Measurements from ENCODE around the gene LAPTM5. TPM values are rescaled to one million over a fixed set of nuclear protein-coding genes. Genes with fewer than 3 reads are reported as not detected.

LAPTM5 gene, protein sequence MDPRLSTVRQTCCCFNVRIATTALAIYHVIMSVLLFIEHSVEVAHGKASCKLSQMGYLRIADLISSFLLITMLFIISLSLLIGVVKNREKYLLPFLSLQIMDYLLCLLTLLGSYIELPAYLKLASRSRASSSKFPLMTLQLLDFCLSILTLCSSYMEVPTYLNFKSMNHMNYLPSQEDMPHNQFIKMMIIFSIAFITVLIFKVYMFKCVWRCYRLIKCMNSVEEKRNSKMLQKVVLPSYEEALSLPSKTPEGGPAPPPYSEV
- total RNA-seq, result 100 to 1,000 TPM; 148 to 624 (median 225) TPM

GRCh38 chr1:30757352-30758120 is at the start of gene LAPTM5:
LAPTM5 (minus strand) TSS chr1:30757774; CDS start chr1:30757745, 29 bp downstream.
- Histone ChIP-seq H3K36me3 (no peaks in the 10 kb centered on the region), H3K27ac (peak within 1 kb of the TSS; percentile 91 to 94 (median 92)), H3K9me3 (no peaks in the 10 kb centered on the region), H3K4me1 (peaks cover 5 to 46% (median 25%) of the 10 kb centered on the region in 4 donors), H3K27me3 (no peaks in the 10 kb centered on the region), H3K4me3 (peak within 1 kb of the TSS; percentile 3 to 58 (median 50))
- DNase-seq (peak; percentile 85 to 89), ATAC-seq (ENCODE audit: low FRiP score in 2 of 2) (peak; percentile 81)
- TF ChIP-seq, protein P1, sequence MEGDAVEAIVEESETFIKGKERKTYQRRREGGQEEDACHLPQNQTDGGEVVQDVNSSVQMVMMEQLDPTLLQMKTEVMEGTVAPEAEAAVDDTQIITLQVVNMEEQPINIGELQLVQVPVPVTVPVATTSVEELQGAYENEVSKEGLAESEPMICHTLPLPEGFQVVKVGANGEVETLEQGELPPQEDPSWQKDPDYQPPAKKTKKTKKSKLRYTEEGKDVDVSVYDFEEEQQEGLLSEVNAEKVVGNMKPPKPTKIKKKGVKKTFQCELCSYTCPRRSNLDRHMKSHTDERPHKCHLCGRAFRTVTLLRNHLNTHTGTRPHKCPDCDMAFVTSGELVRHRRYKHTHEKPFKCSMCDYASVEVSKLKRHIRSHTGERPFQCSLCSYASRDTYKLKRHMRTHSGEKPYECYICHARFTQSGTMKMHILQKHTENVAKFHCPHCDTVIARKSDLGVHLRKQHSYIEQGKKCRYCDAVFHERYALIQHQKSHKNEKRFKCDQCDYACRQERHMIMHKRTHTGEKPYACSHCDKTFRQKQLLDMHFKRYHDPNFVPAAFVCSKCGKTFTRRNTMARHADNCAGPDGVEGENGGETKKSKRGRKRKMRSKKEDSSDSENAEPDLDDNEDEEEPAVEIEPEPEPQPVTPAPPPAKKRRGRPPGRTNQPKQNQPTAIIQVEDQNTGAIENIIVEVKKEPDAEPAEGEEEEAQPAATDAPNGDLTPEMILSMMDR (IDR thresholded peaks at IDR 0.05), result no peak
- TF ChIP-seq POLR2AphosphoS5 (IDR thresholded peaks at IDR 0.05) (peak; percentile 66 to 82), POLR2A (IDR thresholded peaks at IDR 0.05) (peak in 3 of 4 donors; percentile 39 to 86 (median 62)), EP300 (IDR thresholded peaks at IDR 0.05) (no peak)
- 36 to 38% methylated on average over 14 to 21 of the region's 21 CpGs for WGBS, 2 donors

- H3K9me3 ChIP-seq, result no peaks in the 10 kb centered on the region
- peaks cover 11 to 25% (median 19%) of the 10 kb centered on the region in 4 donors for H3K4me1 ChIP-seq
- peaks cover 0 to 4% (median 0%) of the 10 kb centered on the region in 4 donors for H3K27me3 ChIP-seq
- no peak for TF ChIP-seq POLR2A (IDR thresholded peaks at IDR 0.05)
- no peak for TF ChIP-seq POLR2AphosphoS5 (IDR thresholded peaks at IDR 0.05)
- TF ChIP-seq, protein P1 (IDR thresholded peaks at IDR 0.05), result no peak
- TF ChIP-seq EP300 (IDR thresholded peaks at IDR 0.05), result no peak
- H3K27ac ChIP-seq, result no peak overlapping the region
- no peak overlapping the region for H3K4me3 ChIP-seq
- ATAC-seq (ENCODE audit: low FRiP score in 2 of 2), result no peak
- no peak for DNase-seq
- WGBS, 2 donors, result 71 to 75% methylated on average over 14 to 20 of the region's 24 CpGs
- H3K36me3 ChIP-seq, result no peaks in the 10 kb centered on the region
Observed at GRCh38 chr1:30806381-30807317, 49.1 kb upstream of the LAPTM5 start.

- WGBS, 2 donors, result 57 to 68% methylated on average over 4 to 11 of the region's 11 CpGs
- H3K4me3 ChIP-seq, result no peak overlapping the region
Observed at GRCh38 chr1:30805304-30806003, 47.9 kb upstream of the LAPTM5 start.

More at GRCh38 chr1:30805304-30806003, 47.9 kb upstream of the LAPTM5 start:
- Histone ChIP-seq H3K27me3 (peaks cover 0 to 4% (median 0%) of the 10 kb centered on the region in 4 donors), H3K36me3 (no peaks in the 10 kb centered on the region), H3K9me3 (no peaks in the 10 kb centered on the region), H3K27ac (no peak overlapping the region), H3K4me1 (peaks cover 11 to 27% (median 21%) of the 10 kb centered on the region in 4 donors)
- TF ChIP-seq POLR2AphosphoS5 (IDR thresholded peaks at IDR 0.05), result no peak
- TF ChIP-seq EP300 (IDR thresholded peaks at IDR 0.05), result no peak
- TF ChIP-seq POLR2A (IDR thresholded peaks at IDR 0.05), result no peak
- TF ChIP-seq, protein P1 (IDR thresholded peaks at IDR 0.05), result no peak
- DNase-seq (no peak), ATAC-seq (ENCODE audit: low FRiP score in 2 of 2) (peak in 1 of 2 donors; percentile 12)

All from upper lobe of left lung (tissue), 6 donors.